HG02981 (cell line): ENCODE measurements around the gene PPARG.

Experiments used
- ATAC-seq: cut with Tn5 transposase; IDR thresholded peaks from one replicate; pipeline ENCODE4 v1.9.1; 2021; ENCODE audit warnings: mild to moderate bottlenecking, moderate library complexity; ENCODE audit not compliant: unreplicated experiment

The PPARG gene

DNA sequence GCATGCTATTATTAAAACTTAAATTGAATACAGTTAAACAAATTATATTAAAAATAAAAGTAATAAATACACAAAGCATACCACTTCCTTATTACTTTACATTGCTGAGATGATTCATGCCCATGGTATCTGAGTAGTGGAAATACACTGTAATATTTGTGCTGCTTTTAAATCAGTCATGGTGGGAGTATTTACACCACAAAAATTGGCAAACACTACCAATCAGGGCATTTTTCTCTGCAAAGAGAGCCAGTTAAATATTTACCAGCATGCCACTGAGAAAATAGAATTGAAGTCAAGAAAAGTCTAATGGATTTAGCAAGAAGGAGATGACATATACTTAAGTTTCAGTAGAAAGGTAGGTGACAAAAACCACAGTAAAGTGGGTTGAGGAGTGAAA lies 19.6 kb downstream of the PPARG start:
- no peak for ATAC-seq

DNA sequence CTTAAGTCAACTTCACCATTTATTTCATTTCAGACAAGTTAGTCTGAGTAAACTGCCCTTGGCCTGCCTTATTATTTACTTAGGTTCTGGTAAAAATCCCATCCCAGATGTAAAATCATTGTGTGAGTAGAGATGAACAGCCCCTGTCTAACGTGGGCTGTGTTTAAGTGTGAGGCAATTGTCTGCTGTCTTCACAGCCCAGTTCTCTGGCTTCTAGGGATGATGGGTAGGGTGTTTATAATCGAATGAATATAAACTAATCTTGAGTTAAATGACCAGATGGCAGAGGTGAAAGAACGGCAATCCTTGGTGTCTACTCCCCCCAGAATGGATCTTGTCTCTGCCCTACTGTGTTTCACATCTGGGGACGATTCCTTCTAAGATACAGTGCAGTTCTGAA lies 20.8 kb downstream of the PPARG start:
- no peak for ATAC-seq

DNA sequence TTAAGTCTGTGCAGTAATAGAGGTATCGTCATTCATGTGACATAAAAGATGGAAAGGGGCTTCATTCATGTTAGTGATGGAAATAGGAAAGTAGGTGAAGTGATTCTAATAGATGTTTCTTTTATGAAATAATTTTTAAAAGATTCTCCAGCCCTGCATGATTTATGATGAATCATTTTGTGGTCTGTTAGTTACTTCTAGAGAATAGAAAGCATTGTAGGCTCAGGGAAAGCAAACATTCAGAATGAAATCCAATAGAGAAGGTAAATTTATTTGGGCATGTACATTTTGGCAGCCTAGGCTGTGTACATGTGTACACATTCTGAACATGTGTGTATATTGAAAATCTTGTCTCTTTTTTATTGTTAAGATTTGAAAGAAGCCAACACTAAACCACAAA lies 23.1 kb downstream of the PPARG start:
- ATAC-seq = no peak

DNA sequence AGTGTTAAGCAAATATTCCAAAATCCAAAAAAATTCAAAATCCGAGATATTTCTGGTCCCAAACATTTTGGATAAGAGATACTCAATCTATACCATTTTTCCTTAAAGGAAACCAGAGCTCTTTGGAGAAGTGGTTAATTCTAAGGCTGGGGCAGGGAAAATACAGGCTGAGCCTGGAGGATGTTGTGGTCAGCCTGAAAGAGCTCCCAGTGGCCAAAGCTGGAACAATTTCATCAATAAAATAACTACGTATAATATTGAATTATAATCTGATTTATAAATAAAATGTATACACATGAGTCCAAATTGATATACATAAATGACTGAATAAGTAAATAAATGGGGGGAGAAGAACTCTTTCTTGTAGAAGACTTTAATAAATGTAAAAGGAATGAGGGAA lies 24.6 kb downstream of the PPARG start:
- no peak for ATAC-seq

DNA sequence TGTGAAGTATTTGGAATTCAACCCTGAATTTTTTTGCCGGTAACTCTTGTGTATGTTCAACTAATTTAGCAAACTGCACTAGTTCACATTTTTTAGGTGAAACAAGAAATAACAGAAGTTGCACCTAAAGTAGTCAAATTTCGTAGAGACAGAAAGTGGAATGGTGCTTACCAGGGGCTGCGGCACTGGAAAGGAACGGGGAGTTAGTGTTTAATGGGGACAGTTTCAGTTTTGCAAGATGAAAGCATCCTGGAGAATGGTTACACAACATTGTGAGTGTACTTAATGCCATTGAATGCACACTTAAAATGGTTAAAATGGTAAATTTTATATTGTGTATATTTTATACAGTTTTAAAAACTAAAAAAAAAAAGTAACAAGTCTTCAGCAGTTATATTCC lies 27.4 kb downstream of the PPARG start:
- ATAC-seq = no peak

DNA sequence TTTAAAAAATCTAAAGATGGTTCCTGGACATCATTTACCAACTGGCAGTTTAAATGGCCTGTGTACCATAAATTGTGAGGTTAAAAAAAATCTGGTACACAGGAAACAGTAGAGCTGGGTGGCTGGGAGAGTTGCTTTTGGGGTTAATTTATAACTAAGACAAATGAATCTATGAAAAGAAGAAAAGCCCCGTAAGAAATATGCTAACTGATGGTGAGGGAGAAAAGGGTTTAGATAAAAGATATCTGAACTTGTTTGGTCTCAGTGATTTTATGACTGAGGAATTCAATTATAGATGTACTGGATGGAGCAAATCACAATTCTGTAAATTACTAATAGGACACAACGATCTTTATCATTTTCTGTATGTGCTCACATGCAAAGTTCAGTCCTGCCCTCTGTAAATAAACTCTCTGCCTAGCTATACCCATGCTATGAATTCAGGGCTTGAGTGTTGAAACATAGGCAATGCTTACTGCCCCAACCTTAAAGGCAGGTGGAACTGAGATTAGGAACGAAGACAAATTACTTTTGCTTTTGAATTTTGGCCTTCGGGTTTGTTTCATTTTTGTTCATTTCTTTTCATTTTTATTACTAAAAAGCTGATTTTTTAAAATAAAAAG lies 28.0 kb downstream of the PPARG start:
- ATAC-seq = no peak

DNA sequence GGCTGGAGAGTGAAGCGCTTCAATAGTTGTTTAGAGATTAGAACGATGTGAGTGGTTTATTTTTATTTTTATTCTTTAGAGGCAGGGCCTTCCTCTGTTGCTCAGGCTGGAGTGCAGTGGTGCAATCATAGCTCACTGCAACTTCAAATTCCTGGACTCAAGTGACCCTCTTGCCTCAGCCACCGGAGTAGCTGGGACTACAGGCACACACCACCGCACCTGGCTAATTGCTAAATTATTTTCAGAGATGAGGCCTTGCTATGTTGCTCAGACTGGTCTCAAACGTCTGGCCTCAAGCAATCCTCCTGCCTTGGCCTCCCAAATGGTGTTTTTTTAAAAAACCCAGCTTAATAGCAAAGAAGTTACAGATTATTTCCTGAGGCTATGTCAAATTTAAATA lies 29.0 kb downstream of the PPARG start:
- ATAC-seq = no peak

DNA sequence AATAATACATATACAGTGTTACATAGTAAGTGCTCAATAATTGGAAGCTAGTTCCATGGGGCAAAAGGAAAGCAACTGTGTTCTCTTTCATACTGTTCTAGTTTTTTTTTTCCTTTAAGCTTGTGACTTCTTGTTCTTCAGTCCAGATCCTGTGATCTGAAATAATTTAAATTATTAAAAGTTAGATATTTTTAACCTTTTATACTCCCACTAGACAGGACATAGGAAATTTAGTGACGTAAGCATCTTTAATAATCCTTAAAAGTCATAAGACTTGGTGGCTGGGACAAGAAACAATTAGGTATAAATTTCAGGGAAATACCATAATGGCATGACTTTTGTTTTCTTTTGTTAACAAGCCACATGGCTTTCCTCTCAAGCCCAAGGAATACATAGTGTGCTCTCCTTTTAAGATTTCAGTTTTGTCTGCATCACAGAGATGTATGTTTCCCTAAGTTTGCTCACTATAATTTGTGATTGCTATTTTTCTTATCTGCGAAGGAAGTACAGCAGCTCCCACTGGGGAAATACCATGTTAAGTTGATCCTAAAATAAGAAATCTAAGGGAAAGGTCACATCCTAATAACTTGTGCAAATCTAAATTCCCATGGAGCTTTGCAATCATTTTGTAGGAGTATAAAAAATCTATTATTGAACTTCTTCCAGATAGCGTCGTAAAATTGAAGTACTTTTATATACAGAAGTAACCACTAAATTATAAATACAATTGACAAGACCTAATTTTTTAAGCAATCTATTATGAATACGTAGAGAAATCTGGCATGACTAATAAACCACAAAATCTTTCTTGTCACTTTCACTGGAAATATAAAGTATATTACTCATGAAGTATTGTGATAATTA lies 30.1 kb downstream of the PPARG start:
- ATAC-seq = no peak

DNA sequence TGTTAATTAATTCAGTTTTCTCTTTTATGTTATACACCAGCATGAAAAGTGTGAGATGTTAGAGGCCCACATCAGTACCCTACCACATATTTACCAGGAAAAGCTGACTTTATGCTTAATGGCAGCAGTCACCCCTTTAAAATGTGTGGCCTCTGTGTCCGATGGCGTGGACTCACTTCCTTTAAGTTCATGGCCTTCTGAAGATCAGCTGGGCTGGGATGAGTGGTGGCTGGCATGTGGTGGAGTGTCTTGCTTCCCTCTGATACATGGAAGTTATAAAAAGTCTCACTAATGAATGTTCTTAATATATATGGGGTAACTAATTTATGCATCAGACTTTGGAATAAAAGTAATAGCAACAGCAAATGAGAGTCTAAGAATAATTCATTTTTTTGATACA lies 32.1 kb downstream of the PPARG start:
- no peak for ATAC-seq

DNA sequence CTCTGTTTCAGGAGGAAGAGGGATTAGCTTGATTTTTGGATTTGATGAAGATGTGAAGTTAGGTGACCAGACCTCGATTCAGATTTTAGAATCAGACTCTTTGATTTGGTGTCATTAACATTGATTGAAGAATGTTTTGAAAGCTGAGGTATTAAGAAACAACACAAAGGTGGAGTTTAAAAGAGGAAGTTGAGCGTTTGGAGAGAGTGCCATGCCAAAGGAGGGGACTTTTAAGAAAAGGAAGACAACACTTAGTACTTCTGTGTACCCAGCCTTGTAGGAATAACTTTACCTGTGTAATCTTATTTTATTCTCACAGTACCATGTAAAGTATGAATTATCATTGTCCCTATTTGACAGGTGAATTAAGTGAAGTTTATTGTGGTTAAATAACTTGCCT lies 34.4 kb downstream of the PPARG start:
- no peak for ATAC-seq

DNA sequence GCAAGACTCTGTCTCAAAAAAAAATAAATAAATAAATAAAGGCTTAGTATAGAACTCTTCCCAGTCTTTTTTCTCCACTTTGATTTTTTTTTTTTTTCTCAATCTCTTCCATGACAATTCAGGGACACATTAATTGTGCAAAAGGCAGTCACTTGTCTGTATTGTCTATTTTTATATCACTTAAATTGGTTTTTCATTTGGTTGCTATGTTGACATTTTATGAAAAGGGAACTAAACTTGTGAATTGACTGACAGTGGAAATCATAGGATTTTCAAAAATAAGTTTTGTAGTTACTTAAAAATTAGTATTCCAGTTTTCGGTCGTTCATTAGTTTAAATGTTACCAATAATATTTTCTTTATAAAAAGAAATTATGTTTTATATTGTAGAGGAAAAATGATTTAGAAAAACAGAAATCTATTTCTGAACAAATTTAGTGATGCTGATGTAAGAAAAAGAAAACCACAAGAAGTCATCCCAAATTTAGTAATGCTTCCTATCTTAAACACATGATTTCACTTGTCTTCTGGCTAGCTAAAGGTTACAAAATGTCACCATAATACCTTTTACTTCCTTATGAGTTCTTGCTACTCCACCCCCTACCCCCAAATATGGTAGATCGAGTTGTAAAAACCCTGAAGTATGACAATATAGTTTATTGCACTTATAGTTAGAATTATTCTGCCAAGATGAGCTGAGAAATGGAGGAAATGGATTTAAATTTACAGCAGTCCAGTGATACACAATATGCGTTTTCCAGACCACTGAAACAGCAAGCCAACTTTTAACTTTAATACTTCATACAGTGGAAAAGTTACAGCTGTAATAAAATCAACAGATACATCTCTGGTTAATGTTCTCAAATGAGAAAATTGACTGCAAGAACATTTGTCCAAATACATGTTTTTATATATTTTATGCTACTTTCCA lies 37.0 kb downstream of the PPARG start:
- ATAC-seq = no peak

DNA sequence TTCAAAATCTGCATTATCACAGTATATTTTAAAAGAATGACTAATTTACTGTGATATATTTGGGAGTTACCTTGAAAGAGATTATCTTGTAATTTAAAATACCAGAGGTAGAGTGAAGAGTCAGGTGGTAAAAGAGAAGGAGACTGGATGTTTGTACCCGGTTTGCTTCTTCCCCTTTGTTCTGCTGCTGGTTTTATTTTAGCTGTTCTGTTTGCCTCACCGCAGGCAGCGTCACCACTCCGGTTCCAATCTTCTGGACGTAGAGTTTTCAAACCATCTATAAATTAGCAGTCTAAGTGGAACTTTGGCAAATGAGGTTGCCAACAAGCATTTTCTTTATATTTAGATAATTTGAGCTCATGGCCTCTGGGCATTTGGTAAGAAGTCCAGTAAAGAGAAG lies 38.2 kb downstream of the PPARG start:
- no peak for ATAC-seq

DNA sequence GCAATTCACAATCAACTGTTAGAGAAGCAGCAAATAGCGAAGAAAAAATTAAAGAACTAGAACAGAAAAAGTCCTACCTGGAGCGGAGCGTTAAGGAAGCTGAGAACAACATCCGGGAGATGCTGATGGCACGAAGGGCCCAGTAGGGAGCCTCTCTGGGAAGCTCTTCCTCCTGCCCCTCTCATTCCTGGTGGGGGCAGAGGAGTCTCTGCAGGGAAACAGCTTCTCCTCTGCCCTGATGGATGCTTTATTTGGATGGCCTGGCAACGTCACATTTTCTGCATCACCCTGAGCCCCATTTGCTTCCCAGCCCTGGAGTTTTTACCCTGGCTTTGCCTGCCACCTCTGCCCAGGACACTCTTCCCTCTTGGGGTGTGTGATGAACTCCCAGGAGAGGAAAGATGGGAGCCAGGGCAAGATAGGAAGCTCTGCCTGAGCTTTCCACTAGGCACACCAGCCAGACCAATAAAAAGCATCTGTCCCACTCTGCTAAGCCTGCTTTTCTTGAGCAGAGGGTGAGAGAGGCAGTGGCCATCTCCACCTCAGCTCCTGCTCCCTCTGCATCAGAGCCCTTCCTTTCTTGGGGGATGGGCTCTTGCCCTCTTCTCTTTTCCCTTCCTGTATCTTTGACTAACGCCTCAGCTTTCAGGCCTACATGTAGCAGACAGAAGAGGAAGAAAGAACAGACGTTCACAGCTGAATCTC lies 39.4 kb downstream of the PPARG start:
- ATAC-seq = no peak

DNA sequence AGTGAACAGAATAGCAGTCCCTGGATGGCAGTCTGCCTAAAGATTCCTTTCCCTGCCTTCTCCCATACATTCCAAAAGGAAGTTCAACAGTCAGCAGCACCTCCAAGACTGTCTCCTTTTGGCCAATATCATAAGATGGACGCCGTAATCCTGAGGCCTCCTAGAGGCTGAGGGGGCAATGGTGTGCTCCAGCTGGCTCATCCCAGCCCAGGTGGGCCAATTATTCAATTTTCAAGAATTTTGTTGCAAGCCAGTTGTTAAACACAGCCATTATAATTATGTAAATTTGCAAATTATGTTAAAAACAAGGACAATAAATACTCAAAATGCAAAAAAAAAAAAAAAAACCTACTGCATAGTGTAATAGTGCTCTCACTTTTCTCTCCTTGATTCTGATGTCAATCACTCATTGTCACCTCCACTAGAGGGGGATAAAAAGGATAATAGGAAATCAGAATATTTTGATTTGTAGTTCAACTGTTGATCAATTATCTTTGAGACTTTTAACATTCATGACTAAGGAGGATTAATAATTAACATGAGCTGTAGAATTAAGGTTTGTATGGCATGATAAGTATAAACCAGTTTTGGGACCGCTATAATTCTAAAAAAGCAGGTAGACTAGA lies 40.1 kb downstream of the PPARG start:
- no peak for ATAC-seq

DNA sequence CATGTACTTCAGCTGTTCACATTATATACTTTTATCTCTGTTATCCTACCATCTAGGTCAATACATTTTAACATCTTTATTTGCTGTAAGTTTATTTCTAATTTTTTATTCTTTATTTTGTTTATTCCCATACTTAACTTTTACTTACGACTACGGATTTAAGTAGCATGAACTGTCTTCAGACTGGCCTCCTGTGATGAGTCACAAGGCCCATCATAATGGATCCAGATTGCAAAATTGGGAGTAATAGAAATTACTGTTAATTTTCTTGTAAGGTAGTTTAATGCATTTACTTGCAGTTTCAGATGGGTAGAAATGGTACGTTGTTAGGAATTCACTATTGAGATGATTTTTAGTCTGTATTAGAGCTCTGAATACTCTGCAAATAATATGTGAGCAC lies 45.9 kb downstream of the PPARG start:
- ATAC-seq = no peak

DNA sequence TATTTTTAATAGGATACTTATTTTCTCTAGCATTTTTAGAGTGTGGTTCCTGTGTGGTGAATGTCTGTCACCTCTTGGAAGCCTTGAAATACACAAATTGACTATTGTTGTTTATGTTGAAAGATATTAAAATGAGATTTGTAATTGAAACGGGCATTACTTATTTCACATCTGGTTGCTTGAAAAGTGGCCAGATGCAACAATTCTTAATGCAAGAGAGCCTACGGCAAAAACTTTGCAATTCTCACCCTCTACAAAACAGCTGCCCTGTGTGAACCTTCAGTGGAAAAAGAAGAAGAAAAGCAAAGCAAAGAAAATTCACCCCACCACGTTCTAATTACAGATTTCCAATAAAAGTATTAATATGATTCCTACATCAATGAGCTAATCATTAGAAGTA lies 46.6 kb downstream of the PPARG start:
- no peak for ATAC-seq

DNA sequence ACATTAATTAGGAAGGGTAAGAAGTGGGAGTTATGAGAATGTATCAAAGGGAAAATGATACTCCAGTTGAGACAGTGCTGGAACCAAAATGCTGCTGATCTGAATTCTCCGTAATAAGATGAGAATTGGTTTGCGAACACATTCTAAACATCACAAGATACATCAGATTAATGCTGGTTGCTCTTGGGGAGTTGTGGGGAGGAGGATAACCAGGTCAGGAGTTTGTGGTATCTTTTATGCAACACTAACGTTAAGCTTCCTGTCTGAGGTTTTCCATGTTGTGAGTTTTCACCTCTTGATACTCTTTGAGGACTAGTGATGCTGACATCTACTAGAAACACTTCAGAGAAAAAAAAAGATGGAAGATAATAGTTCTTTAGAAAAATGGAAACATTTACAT lies 47.2 kb downstream of the PPARG start:
- no peak for ATAC-seq

DNA sequence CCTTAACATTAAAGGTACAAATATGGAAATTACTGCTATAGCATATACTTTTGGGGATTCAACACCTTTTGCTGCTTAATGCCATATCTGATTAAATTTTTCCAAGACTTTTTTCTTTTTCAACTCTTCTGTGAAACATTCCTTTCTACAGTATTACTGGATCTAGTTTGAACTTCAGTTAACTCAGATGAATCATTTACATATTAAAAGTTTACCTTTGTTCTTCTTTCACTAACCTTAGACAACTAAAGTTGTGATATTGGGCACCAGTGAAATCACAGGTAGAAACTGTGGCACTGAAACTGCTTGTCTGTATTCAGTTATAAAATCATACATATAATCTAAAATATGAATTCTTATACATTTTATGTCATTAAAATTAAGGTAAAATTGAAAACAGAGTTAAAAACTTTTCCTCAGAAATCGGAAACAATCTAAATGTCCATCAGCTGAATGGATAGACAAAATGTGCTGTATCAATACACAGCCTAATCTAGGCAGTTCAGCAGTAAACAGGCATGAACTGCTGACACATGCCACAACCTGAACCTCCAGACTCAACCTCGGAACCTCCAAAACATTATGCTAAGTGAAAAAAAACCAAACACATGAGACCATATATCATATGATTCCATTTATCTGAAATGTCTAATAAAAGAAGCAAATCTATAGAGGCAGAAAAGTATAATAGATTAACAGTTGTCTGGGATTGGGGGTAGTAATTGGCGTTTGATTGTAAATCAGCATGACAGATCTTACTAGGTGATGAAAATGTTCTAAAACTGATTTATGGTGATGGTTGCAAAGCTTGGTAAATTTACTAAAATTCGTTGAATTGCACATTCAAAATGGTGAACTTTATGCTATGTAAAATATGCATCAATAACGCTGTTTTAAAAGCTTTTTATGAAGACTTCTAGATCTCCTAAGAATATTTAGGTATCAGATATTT lies 50.0 kb downstream of the PPARG start:
- no peak for ATAC-seq

DNA sequence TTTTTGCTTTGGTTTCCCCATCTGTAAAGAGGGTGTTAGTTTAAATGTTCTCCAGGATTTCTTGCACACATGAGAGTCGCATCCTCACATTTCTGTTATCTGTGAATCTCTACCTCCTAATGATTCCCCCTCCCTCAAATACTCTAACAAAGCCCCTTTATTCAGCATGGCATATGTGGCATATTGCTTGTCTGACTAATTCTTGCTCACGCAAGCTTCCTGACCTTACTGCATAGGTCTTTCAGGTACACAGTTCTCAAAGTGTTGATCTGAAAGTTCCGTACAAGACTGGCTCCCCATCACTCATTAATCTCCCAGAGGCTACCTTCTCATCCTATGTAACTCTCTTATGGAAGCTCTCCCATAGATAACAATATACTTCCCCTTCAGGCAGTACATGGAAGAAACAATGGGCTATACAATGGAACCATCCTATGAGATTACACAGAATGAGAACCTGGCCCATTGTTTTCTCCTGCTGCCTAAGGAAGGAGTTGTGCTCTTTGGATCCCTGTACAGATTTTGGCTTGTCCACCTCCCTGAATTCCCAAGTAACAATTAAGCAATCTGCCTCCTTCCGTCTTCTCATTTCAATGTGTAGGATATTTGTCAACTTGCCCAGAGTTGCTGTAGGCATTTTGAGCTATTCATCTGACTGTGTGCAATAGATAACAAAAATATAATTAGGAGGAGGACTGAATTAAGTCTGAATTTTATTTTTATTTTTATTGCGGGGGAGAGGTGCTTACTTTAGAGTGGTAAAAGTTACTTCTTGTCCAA lies 51.0 kb downstream of the PPARG start:
- no peak for ATAC-seq
